ENCODE data around the gene TBC1D22A.

TBC1D22A gene

DNA sequence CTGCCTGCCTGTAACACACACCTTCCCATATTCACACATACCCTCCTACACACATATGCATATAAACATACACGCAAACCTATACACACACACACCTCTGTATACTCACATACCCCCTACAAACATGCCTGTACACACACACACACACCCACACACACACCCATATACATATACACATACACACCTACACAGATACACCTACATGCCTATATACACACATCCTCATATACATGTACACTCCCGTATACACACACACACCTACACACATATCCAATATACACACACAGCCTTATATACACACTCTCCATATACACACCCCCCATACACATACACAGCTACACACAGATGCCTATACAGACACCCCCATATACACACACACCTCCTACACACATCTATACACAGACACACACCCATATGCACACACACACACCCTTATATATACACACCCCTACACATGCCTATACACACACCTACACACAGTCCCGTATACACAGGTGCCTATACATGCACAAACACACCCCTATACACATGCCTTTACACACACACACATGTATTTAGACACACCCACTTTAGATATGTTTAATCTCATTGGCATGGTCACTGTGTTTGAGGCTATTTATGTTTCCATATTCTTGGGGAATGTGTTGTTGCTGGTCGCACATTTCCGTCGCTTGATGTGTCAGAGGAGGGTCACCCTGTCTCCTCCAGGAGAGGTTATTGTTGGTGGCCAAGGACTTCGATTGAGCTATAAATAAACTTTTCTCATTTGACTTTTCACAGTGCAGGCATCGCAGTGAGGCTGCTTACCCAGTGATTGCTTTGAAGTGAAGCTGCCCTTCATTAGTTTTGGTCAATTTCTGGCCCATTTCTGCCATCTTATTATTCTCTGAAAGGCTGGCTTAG, 243.3 kb downstream of the TBC1D22A start:
- DNase-seq: no peak

DNA sequence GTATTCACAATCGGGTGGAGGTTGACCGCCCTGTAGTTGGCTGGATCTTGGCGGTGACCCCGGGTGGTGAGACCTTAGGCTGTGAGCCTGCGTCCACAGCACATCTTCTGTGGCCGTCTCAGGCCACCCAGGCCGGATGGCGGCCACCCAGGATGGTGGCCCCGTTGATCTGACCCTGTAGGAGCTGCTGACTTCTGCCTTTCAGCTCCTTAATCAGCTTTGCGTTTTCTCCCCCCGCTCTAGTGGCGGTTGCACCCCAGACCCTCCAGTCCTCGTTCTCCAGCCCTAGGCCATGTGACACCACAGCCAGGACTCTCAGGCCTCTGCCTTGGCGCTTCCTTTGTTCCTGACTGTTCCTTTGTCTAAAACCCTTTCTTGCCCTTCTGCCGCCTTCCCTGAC, 244.0 kb downstream of the TBC1D22A start:
- no peak for DNase-seq

DNA sequence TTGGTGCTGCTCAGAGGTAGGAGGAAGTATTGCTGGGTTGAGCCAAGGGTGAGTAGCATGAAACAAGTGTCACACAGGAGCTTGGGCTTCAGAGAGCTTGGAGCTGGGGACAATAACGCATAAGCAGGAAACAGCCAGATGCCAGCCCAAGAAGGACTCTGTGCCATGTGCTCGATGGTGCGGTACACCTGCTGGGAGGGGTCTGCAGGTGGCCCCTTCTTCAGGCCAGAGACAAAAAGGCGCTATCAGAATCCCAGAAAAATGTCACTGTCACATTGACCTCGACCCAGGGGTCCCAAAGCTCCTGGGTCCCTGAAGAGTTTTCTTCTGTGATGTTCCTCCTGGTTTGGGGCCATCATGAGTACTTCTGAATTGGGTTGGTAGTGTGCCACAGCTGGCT, 244.4 kb downstream of the TBC1D22A start:
- DNase-seq: no peak

DNA sequence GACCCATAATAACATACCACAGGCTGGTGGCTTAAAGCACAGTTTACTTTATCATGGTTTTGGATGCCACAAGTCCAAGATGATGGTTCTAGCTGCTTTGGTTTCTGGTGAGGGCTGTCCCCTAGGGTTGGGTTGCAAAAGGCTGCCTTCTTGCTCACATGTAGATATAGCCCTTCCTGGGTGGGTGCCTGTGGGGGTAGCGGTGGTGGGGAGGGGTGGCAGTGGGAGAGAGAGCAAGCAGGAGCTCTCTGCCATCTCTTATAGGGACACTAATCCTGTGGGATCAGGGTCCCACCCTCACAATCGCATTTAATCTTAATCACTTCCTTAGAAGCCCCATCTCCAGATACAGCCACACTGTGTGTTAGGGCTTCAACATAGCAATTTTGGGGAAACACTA, 245.0 kb downstream of the TBC1D22A start:
- no peak for DNase-seq

DNA sequence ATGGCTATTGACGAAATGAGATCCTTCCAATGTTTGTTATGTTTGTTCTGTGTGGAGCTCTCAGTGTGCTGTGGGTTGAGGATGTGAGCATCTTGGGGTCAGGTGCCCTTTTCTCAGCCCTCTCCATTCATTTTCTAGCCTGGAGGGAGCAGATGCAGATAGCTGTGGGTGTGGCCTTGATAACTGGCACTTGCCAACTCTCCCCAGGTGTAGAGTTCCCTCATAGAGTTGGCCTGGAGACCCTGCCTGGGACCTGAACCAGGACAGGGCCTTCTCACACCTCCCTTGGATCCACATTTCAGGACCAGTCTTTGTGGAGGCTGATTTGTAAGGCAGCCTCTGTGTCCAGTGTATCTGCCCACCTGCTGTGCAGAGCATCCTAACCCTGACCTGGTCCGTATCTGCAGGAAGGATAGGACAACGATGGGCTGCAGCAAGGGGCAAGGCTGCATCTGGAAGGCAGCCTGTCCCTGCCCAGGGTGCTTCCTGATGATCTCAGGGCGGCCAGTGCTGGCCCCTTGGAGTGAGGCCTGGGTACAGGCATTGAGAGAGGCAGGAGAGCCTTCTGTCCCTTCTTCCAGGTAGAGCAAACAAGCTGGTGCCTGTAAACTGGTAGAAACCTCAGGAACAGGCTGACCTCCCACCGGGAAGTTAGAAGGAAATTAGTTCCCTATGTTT, 245.9 kb downstream of the TBC1D22A start:
- no peak for DNase-seq

DNA sequence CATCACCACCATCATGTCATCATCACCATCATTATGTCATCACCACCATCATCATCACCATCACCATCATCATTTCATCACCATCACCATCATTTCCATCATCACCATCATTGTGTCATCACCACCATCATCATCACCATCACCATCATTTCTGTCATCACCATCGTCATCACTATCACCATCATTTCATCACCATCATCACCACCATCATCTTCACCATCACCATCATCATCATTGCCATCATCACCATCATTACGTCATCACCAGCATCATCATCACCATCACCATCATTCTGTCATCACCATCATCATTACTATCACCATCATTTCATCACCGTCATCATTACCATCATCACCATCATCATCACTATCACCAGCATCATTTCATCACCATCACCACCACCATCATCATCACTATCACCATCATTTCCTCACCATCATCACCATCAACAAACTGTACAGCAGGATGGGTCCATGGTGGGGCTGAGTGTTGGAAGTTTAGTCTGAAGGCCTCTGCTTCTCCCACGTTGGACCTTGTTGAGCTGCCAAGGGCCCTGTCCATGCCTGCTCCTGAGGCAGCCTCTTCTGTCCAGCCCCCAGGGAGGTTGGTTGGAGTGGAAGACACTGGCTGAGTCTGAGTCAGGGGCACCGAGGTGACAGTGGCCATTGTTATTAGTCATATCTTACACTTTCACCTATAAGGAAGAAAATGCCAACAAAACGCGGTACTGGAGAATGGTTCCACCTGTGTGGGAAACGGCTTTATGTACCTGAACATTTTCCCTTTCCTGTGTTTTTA, 247.1 kb downstream of the TBC1D22A start:
- DNase-seq: no peak

DNA sequence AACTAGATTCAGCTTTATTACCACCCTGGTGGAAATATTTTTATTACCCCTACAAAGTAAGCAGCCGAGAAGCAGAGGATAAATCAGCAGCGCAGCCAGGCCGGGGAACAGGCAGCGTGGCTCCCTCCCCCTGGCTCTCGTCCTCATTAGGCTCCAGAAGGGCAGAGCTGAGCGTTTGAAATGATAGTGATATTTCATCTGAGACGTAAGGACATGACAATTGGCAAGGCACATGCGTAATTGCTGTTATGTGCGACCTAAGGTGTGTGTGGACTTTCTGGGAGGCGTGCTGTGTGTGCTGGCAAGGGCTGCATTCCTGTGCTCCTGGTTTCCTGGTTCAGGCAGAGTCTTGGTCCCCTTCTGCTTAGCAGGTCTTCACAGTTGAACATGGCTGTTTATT, 247.8 kb downstream of the TBC1D22A start:
- no peak for DNase-seq

DNA sequence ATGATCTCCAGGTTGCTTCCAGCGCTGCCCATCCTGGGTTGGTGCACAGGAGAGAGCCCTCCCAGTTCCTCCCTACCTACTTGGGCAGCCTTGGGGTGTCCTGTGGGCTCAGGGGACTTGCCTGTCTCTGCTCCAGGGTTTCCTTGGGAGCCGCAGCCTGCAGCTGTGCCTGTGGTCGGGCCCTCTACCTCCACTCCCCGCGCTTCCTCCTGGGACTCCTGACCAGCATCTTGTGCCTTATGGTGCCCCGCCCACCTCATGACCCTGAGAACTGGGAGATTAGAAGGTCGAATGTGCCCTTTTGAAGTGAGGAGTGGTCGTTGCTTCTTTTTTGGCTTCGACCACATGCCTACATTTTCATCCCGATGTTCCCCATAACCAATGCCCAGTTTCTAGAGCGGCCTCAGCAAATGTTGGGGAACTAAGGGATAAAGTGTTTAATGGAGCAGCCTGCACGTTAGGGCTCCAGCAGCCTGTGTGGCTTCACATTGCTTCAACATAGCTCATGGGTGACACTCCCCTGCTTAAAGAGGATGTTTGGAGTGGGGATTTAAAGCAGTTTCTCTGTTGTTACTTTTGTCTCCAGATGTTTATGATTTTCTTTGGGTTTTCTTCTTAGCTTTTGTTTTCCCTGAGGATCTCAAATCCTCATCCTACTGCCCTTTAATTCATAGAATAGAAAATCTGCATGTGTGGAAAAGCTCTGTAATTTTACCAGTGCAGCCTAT, 248.8 kb downstream of the TBC1D22A start:
- DNase-seq: no peak

DNA sequence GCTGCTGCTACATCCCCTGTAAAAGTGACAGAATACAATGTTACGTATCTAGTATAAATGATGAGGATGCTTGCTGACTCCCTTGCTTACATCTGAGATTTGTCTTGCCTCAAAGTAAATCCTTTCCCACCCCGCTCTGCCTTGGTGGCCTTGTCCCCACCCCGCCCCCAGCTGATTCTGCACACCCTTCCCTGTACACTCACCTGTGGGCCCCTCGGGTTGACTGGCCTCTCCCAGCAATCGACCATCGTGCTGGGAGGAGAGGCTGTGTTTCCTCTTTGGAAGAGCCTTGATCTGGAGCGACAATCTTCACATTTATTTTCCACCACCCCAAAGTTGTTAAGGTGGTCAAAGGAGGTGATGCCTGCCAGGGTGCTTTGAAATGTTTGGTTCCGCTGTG, 249.4 kb downstream of the TBC1D22A start:
- DNase-seq: no peak

DNA sequence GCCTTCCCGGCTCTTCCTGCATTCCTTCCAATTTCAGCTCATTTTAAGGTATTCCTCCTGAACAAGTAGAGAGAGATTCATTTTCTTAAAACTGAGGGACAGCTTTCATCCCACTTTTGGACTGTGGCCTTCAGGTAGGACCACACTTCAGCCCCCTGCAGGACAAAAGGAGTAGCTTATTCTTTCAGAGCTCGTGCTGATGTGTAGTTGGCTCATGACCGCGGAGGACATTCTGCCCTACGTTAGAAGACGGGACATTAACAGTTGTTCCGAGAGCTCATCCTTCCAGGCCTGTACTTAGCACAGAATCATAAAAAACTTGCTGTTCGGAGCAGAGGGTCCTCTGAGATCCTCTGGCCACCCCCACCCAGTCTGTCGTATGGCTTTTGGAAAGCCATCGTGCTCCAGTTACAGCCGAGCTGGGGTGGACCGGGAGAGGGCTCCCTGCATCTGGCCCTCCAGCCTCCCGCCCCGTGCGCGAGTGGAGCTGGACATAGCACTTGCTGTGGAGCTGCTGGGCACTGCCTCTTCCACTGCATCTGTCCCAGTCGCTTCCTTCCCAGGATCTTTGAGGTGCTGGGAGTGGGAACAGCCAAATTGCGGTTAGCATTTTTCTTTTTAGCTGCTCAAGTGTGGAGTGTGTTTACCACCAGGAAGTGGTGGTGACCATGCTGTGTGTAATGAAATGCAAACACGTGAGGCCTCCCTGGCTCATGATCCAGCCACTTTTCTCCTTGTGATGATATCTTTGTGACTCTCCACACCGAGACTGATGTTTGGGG, 250.3 kb downstream of the TBC1D22A start:
- peak; percentile 12 for DNase-seq

DNA sequence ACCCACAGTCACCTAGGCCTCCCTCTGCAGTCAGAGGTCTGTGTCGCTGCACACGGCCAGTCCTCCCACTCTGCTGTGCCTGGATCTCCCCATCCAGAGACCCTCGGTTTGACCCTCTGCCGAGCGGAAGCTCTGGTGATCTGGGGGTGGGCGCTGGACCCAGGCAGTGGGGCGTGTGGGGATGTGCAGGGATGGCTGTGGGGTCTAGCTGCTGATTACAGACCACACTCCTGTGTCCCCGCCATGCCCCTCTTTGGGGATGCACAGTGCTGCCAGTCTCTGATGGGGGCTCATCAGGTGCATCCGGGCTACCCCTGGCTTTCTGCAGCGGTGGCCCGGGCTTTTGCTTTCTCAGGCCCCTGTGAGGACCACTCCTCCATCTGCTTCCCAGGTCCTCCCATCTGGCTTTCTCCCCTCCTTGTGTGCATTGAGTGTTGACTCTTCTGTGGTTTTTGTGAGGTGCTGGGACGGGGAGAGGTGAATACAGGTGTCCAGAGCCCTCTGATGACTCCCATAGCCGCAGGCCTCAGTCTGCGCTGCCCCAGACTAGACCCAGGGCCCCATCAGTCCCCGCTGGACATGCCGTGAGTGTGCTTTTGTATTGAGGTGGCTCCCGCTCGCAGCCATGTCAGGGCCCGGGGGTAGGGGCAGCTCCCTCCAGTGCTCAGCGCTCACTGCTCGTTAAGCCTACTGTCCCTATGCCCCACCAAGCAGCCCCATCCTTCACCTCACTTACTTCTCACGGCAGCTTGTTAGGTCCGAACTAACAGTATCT, 251.6 kb downstream of the TBC1D22A start:
- DNase-seq: no peak

DNA sequence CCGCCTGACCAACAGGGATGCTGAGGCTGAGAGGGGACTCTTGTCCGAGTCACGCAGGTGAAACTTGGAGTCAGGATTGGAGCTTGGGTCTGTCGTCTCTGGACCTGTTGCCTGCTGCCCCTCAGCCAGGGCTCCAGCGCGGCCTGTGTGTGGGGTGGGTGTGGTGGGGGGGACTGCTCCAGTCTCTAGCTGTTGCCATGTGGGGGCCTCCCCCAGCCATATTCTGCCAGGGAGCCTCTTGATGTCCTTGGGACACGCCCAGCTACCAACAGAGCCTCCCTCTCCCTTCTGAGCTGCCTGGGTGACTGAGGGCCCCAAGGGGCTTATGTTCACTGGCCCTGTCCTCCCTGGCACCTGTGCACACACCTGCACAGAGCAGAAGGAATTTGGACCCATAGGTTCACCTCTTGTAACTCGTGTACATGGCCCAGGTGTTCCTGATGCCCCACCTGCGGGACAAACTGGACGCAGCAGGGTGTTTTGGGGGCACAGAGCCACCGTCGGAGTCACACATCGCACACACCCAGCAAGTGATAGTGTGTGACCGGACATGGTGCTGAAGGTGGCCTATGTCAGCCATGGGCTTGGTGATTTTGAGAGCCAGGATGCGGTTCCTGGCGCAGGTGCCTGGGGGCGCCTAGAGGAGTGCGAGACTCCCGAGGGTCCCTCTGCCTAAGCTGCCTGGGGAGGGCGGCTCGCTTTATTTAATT, 252.3 kb downstream of the TBC1D22A start:
- DNase-seq: no peak

DNA sequence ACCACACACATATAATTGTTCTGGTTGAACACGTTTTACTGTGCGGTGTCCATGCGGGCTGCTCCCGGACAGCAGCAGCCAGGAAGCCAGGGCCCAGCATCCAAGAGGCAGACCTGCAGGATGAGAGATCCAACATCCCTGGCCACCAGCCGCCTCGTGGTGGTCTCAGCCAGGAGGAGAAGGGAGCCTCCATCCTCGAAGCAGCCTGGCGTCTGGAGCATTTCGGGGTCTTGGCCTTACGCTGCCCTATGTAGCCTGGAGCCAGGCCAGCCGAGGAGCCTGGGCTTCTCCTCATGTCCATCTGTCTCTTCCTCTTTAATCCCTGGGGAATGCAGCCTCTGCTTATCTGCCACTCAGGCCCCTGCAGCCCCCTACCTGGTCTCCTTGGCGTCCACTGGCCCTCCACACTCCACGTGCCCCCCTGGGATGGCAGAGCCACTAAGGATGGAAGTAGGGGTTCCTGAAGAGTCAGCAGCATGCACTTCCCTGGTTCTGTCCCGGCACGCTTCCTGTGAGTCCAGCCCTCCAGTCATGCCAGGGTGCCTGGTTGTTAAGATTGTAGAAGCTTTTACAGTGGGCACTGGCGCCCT, 253.2 kb downstream of the TBC1D22A start:
- no peak for DNase-seq

DNA sequence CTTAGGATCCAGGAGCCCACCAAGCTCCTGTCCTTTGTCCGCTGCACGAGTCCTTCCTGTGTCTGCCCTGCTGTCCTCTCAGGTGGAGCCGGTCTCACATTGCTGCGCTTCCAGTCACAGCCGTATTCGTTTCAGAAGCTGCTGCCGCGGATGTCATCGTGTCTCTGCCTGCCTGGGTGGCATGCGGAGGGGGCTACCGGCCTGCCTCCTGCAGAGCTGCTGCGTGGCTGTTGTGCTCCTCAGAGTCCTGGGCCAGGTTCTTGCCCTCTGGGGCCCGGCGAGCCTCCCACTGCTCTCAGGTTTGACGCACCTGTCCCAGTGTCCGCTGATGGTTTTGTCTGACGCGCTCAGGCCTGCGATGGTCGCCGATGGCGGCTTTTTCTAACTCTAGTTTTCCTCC, 254.2 kb downstream of the TBC1D22A start:
- no peak for DNase-seq

DNA sequence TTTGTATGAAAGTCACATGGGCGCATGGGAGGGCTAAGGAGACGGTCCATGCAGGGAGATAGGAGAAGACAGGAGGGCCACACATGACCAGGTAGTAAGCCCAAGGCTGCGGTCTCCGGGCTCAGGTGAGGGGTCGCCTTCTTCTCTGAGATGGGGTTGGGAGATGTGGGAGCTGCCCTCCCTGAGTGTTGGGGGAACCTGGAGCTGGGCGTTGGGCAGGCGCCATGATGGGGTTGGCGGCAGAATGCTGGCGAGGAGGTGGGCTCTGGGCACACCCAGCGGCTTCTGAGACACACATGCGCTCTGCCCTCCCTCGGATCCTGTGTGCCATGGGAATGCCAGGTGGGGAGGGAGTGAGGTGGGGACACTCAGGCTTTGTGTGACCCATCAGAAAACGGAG, 254.8 kb downstream of the TBC1D22A start:
- DNase-seq: no peak

DNA sequence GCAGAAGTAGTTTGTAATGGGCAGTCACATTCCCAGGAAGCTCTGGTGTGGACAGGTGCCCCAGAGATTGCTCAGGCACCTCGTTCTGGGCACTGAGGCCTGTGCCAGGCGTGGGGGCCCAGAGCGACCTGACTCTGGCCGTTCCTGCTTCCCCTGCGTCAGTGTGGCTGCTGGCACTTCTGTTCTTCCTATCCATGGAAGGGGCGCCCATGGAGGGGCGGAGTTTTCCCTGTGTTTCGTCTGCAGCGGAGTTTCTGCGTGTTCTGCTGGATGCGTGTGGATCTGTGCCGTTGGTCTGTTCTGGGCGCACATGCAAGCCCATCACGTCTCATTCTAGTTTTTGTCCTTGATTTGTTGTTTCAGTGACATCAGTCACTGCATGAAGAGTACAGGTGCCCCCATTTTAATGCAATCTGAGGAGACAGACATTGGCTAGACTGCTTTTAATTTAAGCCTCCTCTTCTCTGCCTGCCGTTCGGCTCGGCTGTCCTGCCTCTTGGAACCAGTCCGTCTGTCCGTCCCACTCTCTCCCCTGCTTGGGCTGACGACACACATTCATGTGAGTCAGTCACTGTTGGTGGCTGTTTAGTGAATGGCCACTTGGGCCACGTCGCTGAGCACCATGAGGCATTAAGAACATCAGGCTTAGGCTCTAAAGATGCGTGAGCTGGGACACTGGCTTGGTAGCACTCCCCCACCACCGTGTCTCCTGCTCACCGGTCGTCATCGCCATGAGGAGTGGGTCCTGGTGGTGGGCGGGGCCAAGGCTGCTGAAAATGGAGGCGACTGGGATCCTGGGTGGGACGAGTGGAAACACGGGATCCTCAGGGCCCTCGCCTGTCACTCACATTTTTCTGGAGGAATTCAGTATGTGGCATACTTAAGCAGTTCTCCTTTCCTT, 255.8 kb downstream of the TBC1D22A start:
- no peak for DNase-seq

DNA sequence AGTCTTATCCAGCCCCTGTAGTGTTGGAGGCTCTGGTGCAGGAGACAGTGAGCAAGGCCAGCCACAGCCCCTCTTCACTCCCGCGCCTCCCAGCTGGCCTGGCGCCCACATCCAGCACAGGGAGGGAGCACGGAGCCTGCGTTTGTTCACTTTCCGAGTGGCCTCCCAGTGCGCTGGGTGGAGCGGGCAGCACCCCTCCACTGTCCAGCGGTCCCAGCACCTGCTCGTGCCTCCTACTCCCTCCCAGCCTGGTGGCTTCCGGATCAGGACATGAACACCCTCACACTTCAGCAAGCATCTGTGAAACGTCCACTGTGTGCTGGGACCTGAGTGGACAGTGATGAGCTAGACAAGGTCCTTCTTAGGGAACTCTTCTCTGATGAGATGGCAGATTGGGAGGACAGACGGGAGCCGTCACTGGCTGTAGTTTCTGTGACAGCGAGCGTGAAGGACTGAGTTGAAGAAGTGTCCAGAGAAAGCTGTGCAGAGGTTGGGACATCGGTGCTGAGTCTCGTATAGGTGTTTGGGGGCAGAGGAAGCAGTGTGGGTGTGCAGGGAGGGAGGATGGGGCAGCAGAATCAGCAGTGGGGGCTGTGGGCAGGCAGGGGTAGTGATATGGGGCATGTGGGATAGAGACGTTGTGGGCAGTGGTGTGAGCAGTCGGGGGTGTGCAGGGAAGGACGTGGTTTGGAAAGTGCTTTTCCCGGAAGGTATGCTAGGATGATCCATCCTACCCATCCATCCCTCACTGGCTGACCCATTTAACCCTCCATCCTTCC, 256.8 kb downstream of the TBC1D22A start:
- DNase-seq: no peak

DNA sequence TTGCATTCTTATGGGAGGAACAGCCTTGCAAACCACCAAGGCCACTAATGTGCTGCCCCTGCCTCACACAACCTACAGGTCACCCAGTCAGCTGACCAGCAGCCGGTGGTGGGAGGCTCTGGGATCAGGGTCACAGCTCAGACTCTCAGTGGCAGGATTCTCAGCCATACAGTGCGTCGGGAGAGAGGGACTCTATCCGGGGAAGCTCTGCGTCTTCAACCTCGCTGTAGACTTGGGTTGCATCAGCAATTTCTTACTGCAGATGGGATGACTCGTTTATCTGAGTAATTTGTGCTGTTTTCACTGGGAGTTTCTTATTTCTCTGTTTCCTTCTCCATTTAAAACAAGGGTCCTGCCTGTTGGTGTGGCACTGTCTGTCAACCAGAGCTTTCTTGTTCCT, 257.7 kb downstream of the TBC1D22A start:
- no peak for DNase-seq

Measured in hematopoietic multipotent progenitor cell treated with erythropoietin and hydrocortisone succinate and interleukin-3 and kit ligand, for 4 days (in vitro differentiated cells).